ENCODE data around the gene PJA1.

- no peak for TF ChIP-seq NFYB (CRISPR knock-in tag; conservative IDR thresholded peaks at IDR 0.05; ENCODE audit: low read depth)
- TF ChIP-seq NR3C1 (CRISPR knock-in tag; conservative IDR thresholded peaks at IDR 0.05; ENCODE audit: low read depth): no peak
- TF ChIP-seq CTCF (IDR thresholded peaks at IDR 0.05): no peak
- TF ChIP-seq CREB1 (CRISPR knock-in tag; IDR thresholded peaks at IDR 0.05): no peak
- TF ChIP-seq, protein P1, sequence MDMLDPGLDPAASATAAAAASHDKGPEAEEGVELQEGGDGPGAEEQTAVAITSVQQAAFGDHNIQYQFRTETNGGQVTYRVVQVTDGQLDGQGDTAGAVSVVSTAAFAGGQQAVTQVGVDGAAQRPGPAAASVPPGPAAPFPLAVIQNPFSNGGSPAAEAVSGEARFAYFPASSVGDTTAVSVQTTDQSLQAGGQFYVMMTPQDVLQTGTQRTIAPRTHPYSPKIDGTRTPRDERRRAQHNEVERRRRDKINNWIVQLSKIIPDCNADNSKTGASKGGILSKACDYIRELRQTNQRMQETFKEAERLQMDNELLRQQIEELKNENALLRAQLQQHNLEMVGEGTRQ (CRISPR knock-in tag; IDR thresholded peaks at IDR 0.05): no peak
- no peak for TF ChIP-seq TCF7 (CRISPR knock-in tag; IDR thresholded peaks at IDR 0.05; ENCODE audit: low read depth)
- no peak for TF ChIP-seq ARID4B (CRISPR knock-in tag; IDR thresholded peaks at IDR 0.05; ENCODE audit: borderline replicate concordance)
- TF ChIP-seq, protein P2, sequence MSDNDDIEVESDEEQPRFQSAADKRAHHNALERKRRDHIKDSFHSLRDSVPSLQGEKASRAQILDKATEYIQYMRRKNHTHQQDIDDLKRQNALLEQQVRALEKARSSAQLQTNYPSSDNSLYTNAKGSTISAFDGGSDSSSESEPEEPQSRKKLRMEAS (CRISPR knock-in tag; IDR thresholded peaks at IDR 0.05): no peak
- no peak for TF ChIP-seq IRF1 (CRISPR knock-in tag; IDR thresholded peaks at IDR 0.05)
- no peak for TF ChIP-seq ETV6 (CRISPR knock-in tag; IDR thresholded peaks at IDR 0.05)
Measured at GRCh38 chrX:69195810-69196209, 30.6 kb upstream of the PJA1 start.

Measured in WTC11 (cell line).